Rectal smooth muscle tissue (tissue), 1 donor: Measurements from ENCODE around the gene TLDC2.
"Not testable (repeated sequence)": the region's sequence is repeated elsewhere in the genome, so short reads cannot be mapped to it uniquely, and the experiment has no call there.

Experiments used
- H3K27ac ChIP-seq: one replicate; pipeline ENCODE4 v1.7.0; 2013; ENCODE audit warnings: low read depth, low read length, inconsistent platforms
- H3K27me3 ChIP-seq: one replicate; pipeline ENCODE4 v1.7.0; 2013; ENCODE audit warnings: low read length; ENCODE audit not compliant: control insufficient read depth, insufficient read depth
- H3K36me3 ChIP-seq: one replicate; pipeline ENCODE4 v1.7.0; 2013; ENCODE audit warnings: low read length; ENCODE audit not compliant: control insufficient read depth, insufficient read depth
- H3K4me1 ChIP-seq: one replicate; pipeline ENCODE4 v1.7.0; 2013; ENCODE audit warnings: low read length; ENCODE audit not compliant: control insufficient read depth, insufficient read depth
- H3K4me3 ChIP-seq: one replicate; pipeline ENCODE4 v1.7.0; 2013; ENCODE audit warnings: low read length
- H3K9ac ChIP-seq: one replicate; pipeline ENCODE4 v1.7.0; 2013; ENCODE audit warnings: low read length

Gene TLDC2

GRCh38 chr20:36906086-36906485 lies 30.1 kb downstream of the TLDC2 start:
- peaks cover 11% of the 10 kb centered on the region for H3K36me3 ChIP-seq
- not testable (repeated sequence) for H3K4me1 ChIP-seq

GRCh38 chr20:36908603-36909002 lies 32.7 kb downstream of the TLDC2 start:
- Histone ChIP-seq H3K4me1 (no peaks in the 10 kb centered on the region), H3K9ac (no peak overlapping the region), H3K4me3 (no peak overlapping the region), H3K27ac (no peak overlapping the region), H3K36me3 (peaks cover 13% of the 10 kb centered on the region), H3K27me3 (no peaks in the 10 kb centered on the region)

More at GRCh38 chr20:36906086-36906485, 30.1 kb downstream of the TLDC2 start:
- not testable (repeated sequence) for H3K4me3 ChIP-seq, H3K27me3 ChIP-seq, H3K9ac ChIP-seq, H3K27ac ChIP-seq

- Histone ChIP-seq H3K9ac (no peak overlapping the region), H3K27ac (no peak overlapping the region), H3K27me3 (no peaks in the 10 kb centered on the region), H3K4me1 (no peaks in the 10 kb centered on the region), H3K4me3 (no peak overlapping the region), H3K36me3 (peaks cover 5% of the 10 kb centered on the region)
Observed at GRCh38 chr20:36916199-36916598, 40.3 kb downstream of the TLDC2 start.

GRCh38 chr20:36917240-36917639 lies 41.3 kb downstream of the TLDC2 start:
- Histone ChIP-seq H3K27me3 (no peaks in the 10 kb centered on the region), H3K9ac (no peak overlapping the region), H3K4me1 (no peaks in the 10 kb centered on the region), H3K27ac (no peak overlapping the region), H3K4me3 (no peak overlapping the region), H3K36me3 (peaks cover 3% of the 10 kb centered on the region)

- Histone ChIP-seq H3K36me3 (peaks cover 3% of the 10 kb centered on the region), H3K4me3 (no peak overlapping the region), H3K27me3 (no peaks in the 10 kb centered on the region), H3K9ac (no peak overlapping the region), H3K27ac (no peak overlapping the region), H3K4me1 (no peaks in the 10 kb centered on the region)
Observed at GRCh38 chr20:36917943-36918342, 42.0 kb downstream of the TLDC2 start.

- H3K27ac ChIP-seq: no peak overlapping the region
- H3K36me3 ChIP-seq: no peaks in the 10 kb centered on the region
- H3K9ac ChIP-seq: no peak overlapping the region
- no peaks in the 10 kb centered on the region for H3K27me3 ChIP-seq
- no peak overlapping the region for H3K4me3 ChIP-seq
- H3K4me1 ChIP-seq: no peaks in the 10 kb centered on the region
Observed at GRCh38 chr20:36919715-36920333, 43.9 kb downstream of the TLDC2 start.

- Histone ChIP-seq H3K4me3 (no peak overlapping the region), H3K36me3 (no peaks in the 10 kb centered on the region), H3K9ac (no peak overlapping the region), H3K27me3 (no peaks in the 10 kb centered on the region), H3K27ac (no peak overlapping the region), H3K4me1 (no peaks in the 10 kb centered on the region)
Observed at GRCh38 chr20:36920334-36920730, 44.4 kb downstream of the TLDC2 start.

GRCh38 chr20:36924167-36925045 lies 48.5 kb downstream of the TLDC2 start:
- Histone ChIP-seq H3K9ac (no peak overlapping the region), H3K27ac (no peak overlapping the region), H3K4me1 (no peaks in the 10 kb centered on the region), H3K36me3 (peaks cover 5% of the 10 kb centered on the region), H3K4me3 (no peak overlapping the region), H3K27me3 (no peaks in the 10 kb centered on the region)

- H3K27me3 ChIP-seq: no peaks in the 10 kb centered on the region
- no peak overlapping the region for H3K9ac ChIP-seq
- H3K27ac ChIP-seq: no peak overlapping the region
- peaks cover 5% of the 10 kb centered on the region for H3K36me3 ChIP-seq
- no peak overlapping the region for H3K4me3 ChIP-seq
- no peaks in the 10 kb centered on the region for H3K4me1 ChIP-seq
Observed at GRCh38 chr20:36925234-36925633, 49.3 kb downstream of the TLDC2 start.

- no peak overlapping the region for H3K4me3 ChIP-seq
- H3K9ac ChIP-seq: no peak overlapping the region
- no peaks in the 10 kb centered on the region for H3K27me3 ChIP-seq
- peaks cover 5% of the 10 kb centered on the region for H3K36me3 ChIP-seq
- no peaks in the 10 kb centered on the region for H3K4me1 ChIP-seq
- no peak overlapping the region for H3K27ac ChIP-seq
Observed at GRCh38 chr20:36926653-36927200, 50.8 kb downstream of the TLDC2 start.

- Histone ChIP-seq H3K27me3 (no peaks in the 10 kb centered on the region), H3K4me1 (no peaks in the 10 kb centered on the region), H3K36me3 (peaks cover 5% of the 10 kb centered on the region), H3K9ac (no peak overlapping the region), H3K4me3 (no peak overlapping the region), H3K27ac (no peak overlapping the region)
Observed at GRCh38 chr20:36927704-36928103, 51.8 kb downstream of the TLDC2 start.

- Histone ChIP-seq H3K4me1 (no peaks in the 10 kb centered on the region), H3K9ac (no peak overlapping the region), H3K36me3 (peaks cover 5% of the 10 kb centered on the region), H3K27ac (no peak overlapping the region), H3K4me3 (no peak overlapping the region), H3K27me3 (no peaks in the 10 kb centered on the region)
Observed at GRCh38 chr20:36929290-36929689, 53.4 kb downstream of the TLDC2 start.
